Stomach (tissue), 4 donors: Measurements from ENCODE around the gene GPR171.

Source experiments
- EP300 ChIP-seq: sonication (generic); formaldehyde crosslinking; IDR thresholded peaks from one replicate; pipeline ENCODE4 v1.6.1; 2017; ENCODE audit warnings: antibody characterized with exemption
- POLR2A ChIP-seq, 4 donors: fragments of 450-650 bp; IDR thresholded peaks; one replicate each; pipeline ENCODE4 v1.6.1; 2016; ENCODE audit warnings: antibody characterized with exemption in 4 of 4, control low read depth in 2 of 4, mild to moderate bottlenecking in 1 of 4, moderate library complexity in 1 of 4
- POLR2AphosphoS5 ChIP-seq, 3 donors: sonication (generic); formaldehyde crosslinking; IDR thresholded peaks; one replicate each; pipeline ENCODE4 v1.6.1; 2016; ENCODE audit warnings: antibody characterized with exemption in 3 of 3
- TF ChIP-seq, protein P1 (sequence below), 7 experiments: fragments of 450-650 bp in 4 of 7; fragments of 200-600 bp in 3 of 7; sonication (generic) in 3 of 7; IDR thresholded peaks; one replicate each; pipeline ENCODE4 v1.5.1; 2016 to 2019; ENCODE audit warnings: antibody characterized with exemption in 7 of 7, control low read depth in 2 of 7, mild to moderate bottlenecking in 1 of 7

DNA sequence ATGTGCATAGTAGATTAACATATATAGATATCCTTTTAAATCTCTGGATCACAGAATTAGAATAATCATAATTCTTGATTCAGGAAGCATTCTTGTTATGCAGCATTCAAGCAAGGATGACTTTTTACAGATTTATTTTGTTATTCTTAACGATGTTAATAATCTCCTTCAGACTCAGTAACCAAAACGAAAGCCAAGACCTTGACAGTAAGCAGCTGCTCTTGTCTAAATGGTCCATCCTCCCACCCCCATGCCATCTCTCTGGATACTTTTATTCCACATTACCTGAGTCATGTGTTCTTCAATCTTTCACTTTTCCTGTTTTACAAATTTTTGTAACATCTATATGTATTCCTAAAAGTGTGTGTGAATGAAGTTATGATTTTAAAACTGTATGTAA, 33.3 kb upstream of the GPR171 start:
- TF ChIP-seq, protein P1, sequence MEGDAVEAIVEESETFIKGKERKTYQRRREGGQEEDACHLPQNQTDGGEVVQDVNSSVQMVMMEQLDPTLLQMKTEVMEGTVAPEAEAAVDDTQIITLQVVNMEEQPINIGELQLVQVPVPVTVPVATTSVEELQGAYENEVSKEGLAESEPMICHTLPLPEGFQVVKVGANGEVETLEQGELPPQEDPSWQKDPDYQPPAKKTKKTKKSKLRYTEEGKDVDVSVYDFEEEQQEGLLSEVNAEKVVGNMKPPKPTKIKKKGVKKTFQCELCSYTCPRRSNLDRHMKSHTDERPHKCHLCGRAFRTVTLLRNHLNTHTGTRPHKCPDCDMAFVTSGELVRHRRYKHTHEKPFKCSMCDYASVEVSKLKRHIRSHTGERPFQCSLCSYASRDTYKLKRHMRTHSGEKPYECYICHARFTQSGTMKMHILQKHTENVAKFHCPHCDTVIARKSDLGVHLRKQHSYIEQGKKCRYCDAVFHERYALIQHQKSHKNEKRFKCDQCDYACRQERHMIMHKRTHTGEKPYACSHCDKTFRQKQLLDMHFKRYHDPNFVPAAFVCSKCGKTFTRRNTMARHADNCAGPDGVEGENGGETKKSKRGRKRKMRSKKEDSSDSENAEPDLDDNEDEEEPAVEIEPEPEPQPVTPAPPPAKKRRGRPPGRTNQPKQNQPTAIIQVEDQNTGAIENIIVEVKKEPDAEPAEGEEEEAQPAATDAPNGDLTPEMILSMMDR (IDR thresholded peaks at IDR 0.05): no peak
- TF ChIP-seq POLR2A (IDR thresholded peaks at IDR 0.05) (no peak), EP300 (no peak), POLR2AphosphoS5 (IDR thresholded peaks at IDR 0.05) (no peak)
